GM19395 (cell line): ENCODE measurements around the gene NBL1.

Experiments
- ATAC-seq: cut with Tn5 transposase; IDR thresholded peaks from one replicate; pipeline ENCODE4 v1.9.1; 2021; ENCODE audit warnings: mild to moderate bottlenecking, moderate library complexity; ENCODE audit not compliant: unreplicated experiment

Gene NBL1

DNA sequence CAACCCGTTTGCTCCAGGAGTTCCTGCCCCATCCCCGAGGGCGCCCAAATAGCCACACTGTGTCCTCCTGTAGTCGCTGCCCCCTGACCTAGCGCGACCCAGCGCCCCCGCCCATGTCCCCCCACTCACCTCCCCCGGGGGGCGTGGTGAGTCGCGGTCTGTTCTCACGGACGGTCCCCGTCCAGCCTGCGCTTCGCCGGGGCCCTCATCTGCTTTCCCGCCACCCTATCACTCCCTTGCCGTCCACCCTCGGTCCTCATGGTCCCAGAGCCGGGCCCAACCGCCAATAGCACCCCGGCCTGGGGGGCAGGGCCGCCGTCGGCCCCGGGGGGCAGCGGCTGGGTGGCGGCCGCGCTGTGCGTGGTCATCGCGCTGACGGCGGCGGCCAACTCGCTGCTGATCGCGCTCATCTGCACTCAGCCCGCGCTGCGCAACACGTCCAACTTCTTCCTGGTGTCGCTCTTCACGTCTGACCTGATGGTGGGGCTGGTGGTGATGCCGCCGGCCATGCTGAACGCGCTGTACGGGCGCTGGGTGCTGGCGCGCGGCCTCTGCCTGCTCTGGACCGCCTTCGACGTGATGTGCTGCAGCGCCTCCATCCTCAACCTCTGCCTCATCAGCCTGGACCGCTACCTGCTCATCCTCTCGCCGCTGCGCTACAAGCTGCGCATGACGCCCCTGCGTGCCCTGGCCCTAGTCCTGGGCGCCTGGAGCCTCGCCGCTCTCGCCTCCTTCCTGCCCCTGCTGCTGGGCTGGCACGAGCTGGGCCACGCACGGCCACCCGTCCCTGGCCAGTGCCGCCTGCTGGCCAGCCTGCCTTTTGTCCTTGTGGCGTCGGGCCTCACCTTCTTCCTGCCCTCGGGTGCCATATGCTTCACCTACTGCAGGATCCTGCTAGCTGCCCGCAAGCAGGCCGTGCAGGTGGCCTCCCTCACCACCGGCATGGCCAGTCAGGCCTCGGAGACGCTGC is 21.7 kb downstream of the NBL1 start:
- ATAC-seq = no peak

DNA sequence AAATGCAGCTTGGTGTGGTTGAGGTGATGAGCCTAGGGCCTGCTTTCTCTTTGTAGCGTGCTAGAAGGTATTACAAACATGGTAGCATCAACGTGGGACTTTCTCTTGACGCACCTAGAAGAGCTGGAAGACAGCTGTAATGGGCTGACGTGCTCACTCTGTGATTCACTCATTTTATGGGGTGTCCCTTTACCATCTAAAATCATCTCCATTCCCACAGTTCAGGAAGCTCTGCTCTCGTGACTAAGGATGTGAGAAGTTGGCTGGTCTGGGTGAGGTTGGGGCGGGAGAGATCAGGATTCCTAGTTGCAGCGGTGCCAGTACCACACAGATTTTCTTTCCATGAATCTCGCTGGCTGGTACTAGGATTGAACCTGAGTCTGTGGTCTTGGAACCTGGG is 24.8 kb downstream of the NBL1 start:
- ATAC-seq = no peak

DNA sequence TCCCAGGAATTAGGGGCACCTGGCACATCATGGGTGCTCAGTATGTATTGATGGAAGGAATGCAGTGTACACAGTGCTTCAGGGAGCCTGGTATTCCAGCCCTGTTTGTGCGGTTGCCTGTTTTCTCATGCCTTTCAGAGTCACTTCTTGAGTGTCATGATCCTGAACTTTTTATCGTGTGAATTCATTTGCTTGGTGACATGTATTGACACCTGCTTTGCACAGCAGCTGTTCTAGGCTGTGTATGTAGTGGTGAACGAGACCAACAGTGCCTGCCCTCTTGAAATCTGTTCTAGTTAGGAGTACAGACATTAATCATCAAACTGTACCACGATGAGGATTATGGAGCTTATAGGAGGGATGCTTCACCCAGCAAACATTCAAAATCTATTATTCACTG is 26.7 kb downstream of the NBL1 start:
- ATAC-seq = no peak

DNA sequence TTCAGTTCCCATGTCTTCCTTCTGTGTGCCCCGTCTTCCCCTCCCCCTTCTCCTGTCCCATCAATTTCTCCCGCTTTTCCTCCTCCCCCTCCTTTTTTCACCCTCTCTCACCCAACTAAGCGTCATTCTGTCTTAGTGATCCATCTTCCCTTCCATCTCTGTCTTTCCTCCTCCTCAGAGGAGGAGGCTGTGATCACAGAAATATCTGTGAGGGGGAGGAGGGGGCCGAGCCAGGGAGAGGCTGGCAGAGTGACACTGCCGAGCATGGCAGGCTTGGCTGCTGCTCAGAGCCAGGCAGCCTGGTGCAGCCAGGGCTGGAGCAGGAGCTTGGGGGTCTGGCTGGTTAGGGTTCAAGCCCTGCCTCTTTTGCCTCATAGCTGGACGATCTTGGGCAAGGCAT is 28.1 kb downstream of the NBL1 start:
- no peak for ATAC-seq

DNA sequence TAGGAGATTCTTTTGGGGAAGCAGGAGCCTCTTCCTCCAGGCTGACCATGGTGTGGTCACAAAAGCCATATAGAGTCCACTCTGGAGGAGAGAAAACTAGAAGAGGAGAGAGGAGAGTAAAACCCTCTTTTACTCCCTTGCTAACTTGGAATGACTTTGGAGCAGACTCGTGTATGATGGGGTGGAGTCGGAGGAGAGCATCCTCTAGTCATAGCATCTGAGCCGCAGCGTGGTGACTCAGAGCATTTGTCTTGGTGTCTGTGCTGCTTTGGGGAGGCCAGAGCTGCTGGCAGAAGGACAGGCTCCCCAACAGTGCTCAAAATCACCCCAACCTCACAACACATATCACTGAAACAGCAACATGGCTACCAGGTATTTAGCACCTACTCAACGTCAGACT is 31.7 kb downstream of the NBL1 start:
- no peak for ATAC-seq

DNA sequence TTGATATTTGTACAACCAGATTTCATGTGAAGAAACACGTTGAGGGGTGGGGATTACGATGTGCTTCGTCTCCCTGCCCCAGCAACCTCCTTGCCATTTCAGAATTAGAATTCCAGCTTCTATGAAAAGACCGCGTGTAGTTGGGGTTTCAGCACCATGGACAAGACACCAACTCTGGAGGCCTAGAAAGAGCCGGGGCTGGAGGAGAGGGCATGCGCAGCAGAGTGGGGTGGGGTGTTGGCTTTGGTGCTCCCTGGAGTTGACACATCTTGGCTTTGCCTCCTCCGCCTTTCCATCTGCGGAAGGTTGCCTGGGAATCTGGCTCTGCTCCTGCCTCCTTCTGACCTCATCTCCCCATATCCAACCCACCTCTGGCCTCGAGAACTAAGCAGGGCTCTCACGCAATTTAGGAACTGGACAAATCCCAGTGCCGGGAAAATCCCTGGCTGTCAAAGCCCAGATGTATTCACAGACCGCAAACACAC is 32.4 kb downstream of the NBL1 start:
- no peak for ATAC-seq

DNA sequence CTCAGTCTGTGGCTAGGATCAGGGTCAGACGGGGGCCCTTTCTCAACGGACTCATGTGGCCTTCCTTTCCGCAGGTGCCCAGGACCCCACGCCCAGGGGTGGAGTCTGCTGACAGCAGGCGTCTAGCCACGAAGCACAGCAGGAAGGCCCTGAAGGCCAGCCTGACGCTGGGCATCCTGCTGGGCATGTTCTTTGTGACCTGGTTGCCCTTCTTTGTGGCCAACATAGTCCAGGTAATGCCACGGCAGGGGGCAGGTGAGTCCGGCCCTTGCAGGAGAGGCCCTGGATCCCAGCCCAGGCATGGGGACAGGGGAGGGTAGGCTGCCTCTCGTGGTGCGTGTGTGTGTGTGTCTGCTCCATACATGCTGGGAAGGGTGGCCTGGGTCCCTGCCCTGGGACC is 34.4 kb downstream of the NBL1 start:
- ATAC-seq = no peak

DNA sequence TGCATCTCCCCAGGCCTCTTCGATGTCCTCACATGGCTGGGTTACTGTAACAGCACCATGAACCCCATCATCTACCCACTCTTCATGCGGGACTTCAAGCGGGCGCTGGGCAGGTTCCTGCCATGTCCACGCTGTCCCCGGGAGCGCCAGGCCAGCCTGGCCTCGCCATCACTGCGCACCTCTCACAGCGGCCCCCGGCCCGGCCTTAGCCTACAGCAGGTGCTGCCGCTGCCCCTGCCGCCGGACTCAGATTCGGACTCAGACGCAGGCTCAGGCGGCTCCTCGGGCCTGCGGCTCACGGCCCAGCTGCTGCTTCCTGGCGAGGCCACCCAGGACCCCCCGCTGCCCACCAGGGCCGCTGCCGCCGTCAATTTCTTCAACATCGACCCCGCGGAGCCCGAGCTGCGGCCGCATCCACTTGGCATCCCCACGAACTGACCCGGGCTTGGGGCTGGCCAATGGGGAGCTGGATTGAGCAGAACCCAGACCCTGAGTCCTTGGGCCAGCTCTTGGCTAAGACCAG is 34.9 kb downstream of the NBL1 start:
- ATAC-seq = no peak

DNA sequence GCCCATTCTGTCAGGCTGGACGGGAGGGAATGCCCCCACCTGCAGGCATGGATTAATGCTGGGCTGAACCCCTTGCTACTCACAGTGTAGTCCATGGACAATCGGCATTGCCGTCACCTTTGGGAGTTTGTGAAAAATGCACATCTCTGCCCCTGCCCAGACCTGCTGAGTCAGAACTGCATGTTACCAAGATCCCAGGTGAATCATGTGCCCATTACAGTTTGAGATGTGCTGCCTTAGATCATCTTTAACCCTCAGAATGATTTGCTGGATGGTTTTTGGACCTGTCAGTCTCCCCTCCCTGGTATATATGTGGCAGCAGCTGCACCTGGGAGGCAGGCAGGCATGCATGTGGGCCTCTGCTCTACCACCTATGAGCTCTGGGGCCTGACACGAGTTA is 35.6 kb downstream of the NBL1 start:
- ATAC-seq = no peak

DNA sequence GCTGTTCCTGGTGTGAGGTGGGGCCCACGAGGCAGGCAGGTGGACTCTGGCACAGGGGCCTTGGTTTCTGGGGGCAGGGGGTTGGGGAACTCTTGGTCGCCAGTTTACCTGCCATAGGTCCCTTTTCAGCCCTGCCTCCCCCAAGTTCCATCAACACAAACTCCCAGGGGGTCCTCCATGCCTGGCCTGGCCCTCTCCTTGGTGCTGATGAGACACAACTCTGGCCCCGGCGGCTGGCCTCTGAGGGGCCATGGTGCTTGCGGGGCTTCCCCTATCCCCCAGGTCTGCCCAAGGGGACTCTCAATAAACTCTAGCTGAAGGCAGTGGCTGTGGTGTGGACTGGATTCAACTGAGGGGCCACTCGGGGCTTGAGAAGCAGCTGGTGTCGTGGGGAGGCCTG is 36.5 kb downstream of the NBL1 start:
- no peak for ATAC-seq

DNA sequence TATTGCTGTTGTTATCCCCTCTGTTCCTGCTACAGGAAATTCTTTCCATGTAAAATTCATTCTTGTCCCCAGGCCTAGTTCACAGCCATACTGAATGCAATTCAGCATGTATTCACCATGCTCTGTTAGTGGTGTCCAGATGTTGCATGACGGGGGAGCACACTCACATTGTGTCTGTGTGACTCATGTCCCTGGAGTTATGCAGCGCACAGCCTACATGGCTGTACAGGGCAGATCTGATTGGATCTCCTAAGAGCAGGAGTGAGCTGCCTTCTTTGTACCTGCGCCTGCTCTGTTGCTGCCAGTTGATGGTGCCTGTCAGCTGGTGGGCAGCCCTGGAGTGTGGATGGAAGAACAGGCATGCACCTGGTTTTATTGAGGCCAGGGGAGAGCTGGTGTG is 38.1 kb downstream of the NBL1 start:
- no peak for ATAC-seq

DNA sequence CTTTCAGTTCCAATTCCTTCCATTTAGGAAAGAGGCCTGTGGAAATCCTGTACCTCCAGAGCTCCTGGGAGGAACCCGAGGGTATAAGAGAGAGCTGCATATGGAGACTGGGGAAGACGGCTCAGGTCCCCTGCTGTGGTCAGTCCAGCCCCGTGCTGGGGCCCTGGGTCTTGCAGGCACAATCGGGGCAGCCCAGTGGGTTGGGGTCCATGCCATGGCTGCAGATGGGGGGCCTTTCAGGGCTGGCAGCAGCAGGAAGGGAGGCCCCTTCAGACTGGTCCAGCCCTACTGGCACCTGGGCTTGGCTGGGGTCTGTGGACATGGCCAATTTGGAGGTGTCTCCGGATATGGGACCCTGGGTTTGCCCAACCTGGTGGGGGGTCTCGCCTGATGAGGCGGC is 38.8 kb downstream of the NBL1 start:
- no peak for ATAC-seq

DNA sequence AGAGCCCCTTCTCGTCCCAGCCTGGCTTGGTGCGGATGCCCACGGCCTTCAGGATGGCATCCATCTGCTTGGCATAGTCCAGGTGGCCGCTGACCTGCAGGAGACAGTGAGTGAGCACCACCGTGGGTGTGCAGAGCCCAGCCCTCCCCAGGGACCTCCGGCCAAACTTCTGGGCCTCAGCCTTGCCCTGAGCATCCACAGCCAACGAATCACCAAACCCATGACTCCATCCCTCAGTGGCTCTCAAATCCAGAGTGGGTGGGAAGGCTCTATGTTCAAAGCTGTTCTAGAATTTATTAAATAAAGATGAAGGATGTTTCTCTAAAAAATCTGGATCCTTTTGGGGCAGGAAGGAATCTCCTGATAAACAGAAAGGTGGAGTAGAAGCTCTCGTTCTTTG is 39.2 kb downstream of the NBL1 start:
- ATAC-seq = no peak

DNA sequence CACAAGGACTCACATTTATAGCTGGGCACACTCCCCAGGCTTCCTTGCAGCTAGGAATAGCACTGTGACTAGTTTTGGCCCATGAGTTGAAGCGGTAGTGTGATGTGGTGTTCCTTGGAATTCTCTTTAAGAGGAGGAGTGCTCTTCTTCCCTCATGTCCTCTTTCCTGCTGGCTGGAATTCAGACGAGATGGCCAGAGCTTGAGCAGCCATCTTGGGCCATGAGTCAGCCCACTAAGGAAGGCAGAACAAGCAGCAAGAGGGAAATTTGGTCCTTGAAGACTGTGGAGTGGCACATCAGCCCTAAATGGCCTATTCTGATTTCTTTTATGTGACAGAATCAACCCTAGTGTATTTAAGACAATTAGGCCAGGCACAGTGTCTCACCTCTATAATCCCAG is 40.6 kb downstream of the NBL1 start:
- ATAC-seq = no peak

DNA sequence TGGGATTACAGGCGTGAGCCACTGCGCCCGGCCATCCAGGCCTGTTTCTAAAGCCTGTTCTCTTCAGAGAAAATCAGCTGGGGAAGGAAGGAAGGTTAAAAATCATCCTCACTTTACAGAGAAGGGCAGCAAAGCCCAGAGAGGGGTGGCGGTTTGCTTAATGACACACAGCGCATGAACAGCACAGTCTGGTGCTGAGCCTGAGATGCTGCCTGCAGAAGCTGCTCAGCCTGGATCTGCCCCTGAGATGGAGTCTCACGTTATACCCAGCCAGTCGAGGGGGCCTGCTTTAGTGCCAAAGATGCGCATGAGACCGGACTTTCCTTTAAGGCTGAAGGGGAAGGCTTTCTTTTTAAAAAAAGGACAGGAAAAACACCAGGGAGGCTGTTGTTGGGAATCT is 41.9 kb downstream of the NBL1 start:
- ATAC-seq = no peak

DNA sequence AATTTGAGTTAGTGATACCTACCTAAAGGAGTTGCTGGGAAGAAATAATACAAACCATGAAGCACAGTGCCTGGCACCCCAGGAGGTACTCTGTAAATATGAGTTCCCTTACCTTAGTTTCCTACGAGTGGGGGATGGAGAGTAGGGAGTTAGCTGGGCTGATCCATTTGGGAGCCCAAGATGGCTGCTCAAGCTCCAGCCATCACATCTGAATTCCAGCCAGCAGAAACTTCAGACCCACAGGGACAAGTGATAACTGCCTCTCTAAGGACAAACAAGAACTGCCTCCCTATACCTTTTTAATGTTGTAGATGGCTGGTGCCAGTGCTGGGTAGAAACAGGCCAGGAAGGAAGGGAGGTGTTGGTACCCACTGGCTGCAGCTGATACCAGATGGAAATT is 43.3 kb downstream of the NBL1 start:
- no peak for ATAC-seq

DNA sequence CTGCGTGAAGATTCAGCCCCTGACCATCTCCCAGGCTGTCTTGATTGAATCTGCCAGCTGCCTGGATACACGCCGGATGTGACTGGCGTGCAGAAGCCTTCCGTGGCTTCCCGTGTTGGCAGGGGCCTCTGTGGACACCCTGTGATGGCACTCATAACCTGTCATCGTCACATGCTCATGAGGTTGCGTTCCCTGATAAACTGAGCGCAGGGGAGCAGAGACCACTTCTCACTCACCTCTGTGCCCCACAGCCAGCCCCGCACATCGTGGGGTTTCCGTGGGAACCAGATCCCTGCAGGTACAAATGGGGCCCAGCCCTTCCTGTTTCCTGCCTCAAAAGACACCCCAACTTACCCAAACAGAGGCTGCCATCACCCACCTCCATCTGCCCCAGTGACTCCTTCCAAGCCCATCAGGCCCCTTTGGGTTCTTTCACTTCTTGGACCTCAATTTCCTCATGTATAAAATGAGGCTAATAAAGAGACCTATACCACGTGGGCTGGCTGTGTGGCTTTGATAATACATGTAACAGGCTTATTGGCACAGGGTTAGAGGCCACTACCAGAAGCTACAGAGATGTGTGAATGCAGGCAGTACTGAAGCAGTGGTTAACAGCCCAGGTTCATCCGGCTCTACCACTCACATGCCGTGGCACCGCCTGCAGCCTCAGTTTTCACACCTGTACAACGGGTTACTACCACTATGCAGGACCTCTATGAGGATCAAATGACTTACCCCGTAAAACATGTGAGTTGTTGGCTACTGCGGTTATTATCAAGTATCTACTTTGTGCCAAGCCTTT is 44.1 kb downstream of the NBL1 start:
- no peak for ATAC-seq

DNA sequence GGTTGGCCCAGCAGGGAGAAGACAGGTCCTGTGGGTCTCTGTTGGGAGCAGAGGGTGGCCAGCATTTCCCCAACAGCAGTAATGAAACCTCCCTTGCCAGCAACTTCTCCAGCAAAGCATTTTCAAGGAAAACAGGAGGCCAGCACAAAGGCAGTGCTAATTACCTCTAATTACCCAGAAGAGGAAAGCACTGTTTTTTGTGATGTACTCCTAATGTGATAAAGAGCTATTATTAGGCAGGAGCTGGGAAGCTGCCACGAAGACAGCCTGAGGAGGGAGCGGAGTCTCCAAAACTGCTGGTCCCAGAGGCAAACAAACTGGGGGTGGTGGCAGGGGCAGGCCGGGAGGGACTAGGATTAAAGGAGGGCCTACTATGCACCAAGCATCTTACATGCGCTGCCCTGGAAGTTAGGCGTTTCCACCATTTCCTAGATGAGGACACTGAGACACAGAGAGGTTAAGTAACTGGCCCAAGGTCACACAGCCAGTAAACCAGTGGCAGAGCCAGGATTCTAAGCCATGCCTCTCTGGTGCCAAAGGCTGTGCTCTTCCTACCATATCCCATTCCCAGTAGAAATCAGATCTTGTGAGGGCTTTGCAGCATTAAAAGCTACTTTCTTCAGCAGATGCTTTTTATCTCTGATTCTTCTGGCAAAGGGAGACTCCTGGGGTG is 45.1 kb downstream of the NBL1 start:
- no peak for ATAC-seq

DNA sequence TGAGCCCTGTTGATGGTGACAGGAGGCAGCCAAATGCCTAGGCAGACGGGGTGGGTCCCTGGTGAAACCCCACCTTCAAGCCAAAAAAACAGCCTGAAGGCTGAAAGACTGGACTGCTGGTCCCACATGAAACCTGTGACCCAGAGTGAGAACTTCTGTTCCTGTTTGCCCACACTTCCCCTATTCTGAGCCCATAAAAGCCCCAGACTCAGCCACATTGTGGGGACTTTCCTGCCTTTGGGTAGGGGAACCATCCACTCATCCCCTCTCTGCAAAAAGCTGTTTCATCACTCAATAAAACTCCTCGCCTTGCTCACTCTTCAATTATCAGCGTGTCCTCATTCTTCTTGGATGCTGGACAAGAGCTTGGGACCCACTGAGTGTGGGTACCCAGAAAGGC is 45.7 kb downstream of the NBL1 start:
- no peak for ATAC-seq

DNA sequence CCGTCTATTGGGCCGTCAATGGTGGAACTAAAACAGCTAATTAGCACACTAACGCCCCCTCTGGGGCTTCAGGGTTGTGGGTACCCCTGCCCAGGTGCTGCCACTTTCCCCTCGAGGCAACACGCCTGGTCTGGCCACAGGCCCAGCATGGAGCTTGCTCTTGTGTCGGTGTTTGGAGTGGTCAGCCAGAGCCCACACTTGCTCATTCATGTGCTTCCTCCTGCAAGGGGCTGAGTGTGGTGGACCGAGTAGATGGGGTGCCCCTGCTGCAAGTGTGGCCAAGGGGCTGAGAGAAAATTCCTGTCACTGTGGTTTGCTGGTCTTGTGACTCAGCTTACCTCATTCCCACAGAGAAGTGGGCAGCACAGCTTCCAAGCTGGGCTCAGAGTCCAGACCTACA is 46.2 kb downstream of the NBL1 start:
- no peak for ATAC-seq

DNA sequence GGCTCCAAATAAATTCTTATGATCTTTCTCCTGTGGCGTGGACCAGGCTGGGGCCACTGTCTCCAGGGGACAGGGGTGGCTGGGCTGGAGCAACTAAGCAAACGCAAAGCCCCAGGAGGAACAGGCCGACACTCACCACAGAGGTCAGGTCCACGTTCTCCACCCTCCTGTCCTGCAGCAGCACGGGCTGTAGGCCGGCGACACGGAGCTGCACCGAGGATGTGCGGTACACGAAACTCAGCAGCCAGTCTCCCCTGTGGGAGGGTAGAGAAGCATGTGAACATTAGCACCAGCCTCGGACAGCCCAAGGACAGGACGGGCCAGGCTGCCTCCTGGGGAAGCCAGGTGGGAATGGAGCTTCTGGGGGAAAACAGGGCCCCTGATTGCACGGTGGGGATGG is 50.2 kb downstream of the NBL1 start:
- no peak for ATAC-seq
